OCI-LY7 (cell line): Measurements from ENCODE around the gene ARHGEF25.

Experiments
- EZH2phosphoT487 ChIP-seq: fragments of 200-600 bp; sonication (generic); IDR thresholded peaks from 2 replicates; pipeline ENCODE4 v1.6.1; 2018; ENCODE audit warnings: low read depth, borderline replicate concordance, mild to moderate bottlenecking, mixed run types, antibody characterized with exemption, low read length, moderate library complexity, mixed read lengths
- TF ChIP-seq, protein P1 (sequence below): fragments of 200-600 bp; sonication (generic); conservative IDR thresholded peaks from 2 replicates; pipeline ENCODE4 v1.5.1; 2014; ENCODE audit warnings: mild to moderate bottlenecking, antibody characterized with exemption, low read length, moderate library complexity, mixed read lengths

DNA sequence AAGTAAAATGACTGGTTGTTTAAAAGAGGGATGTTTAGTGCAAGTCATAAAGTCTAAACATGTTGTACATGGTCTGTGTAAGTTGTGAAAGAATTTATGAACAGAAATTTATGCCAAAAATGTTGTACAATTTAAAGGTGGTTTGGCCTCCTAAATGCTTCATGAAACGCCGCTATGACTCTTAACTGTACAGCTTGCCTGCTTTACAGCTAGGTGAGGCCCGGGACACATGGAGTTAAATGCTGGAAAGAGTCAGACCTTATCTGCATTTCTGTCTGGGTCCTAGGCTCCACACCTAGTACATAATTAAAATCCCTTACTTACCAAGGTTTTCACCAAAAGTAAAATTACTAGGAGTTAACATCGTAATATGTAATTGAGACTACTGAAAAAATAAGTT lies 50.1 kb downstream of the ARHGEF25 start:
- TF ChIP-seq, protein P1, sequence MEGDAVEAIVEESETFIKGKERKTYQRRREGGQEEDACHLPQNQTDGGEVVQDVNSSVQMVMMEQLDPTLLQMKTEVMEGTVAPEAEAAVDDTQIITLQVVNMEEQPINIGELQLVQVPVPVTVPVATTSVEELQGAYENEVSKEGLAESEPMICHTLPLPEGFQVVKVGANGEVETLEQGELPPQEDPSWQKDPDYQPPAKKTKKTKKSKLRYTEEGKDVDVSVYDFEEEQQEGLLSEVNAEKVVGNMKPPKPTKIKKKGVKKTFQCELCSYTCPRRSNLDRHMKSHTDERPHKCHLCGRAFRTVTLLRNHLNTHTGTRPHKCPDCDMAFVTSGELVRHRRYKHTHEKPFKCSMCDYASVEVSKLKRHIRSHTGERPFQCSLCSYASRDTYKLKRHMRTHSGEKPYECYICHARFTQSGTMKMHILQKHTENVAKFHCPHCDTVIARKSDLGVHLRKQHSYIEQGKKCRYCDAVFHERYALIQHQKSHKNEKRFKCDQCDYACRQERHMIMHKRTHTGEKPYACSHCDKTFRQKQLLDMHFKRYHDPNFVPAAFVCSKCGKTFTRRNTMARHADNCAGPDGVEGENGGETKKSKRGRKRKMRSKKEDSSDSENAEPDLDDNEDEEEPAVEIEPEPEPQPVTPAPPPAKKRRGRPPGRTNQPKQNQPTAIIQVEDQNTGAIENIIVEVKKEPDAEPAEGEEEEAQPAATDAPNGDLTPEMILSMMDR = no peak
- TF ChIP-seq EZH2phosphoT487 = no peak
